ENCODE data around the gene TJP1.
"Not testable (repeated sequence)": the region's sequence is repeated elsewhere in the genome, so short reads cannot be mapped to it uniquely, and the experiment has no call there.

TJP1 gene

DNA sequence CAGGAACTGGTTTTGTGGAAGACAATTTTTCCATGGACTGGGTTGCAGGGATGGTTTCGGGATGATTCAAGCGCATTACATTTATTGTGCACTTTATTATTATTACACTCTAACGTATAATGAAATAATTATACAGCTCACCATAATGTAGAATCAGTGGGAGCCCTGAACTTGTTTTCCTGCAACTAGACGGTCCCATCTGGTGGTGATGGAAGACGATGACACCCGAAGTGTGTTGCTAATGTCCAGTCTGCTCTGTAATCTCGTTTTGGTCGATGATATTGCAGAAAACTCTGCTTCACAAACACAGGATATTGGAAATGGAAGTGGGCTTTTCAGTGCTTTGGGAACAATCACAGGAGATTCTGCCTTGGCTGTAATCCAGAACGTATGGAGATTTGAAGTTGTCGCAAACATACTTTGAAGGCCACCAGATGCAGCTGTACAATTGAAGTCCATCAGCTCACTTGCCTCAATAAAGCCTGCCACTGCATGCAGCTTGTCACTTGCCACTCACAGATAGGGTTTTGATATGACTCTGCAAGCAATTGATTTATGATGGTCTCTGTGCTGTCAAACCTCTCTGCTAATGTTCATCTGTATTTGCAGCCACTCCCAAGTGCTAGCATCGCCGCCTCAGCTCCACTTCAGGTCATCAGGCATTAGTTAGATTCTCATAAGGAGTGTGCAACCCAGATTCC is 141.7 kb downstream of the TJP1 start:
- DNase-seq, result peak in 2 of 3 experiments; percentile 21 to 53

DNA sequence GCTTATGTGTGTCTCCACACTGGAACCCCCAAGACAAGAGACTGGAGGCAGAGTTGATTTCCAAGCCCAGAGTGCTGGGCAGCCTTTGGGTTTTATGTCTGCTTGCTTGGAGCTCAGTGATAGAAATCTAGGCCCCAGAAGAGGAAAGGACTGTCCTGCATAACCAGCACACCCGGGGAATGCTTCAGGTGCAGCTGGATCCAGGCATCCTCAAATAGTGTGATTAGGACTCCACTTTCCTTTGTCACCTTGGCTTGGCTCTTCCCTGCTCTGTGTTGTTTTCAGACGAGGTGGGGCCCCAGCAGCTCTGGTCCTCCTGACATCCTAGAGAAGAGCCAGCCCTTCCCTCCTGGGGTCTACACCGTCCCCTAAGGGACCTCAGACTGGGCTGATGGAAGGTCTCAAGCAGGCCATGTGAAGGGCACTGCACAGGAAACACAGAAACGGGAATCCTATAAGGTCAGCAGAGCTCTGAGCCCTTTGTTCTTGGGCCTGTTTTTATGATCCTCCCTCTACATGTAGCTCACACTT is 143.7 kb downstream of the TJP1 start:
- DNase-seq, result no peak

DNA sequence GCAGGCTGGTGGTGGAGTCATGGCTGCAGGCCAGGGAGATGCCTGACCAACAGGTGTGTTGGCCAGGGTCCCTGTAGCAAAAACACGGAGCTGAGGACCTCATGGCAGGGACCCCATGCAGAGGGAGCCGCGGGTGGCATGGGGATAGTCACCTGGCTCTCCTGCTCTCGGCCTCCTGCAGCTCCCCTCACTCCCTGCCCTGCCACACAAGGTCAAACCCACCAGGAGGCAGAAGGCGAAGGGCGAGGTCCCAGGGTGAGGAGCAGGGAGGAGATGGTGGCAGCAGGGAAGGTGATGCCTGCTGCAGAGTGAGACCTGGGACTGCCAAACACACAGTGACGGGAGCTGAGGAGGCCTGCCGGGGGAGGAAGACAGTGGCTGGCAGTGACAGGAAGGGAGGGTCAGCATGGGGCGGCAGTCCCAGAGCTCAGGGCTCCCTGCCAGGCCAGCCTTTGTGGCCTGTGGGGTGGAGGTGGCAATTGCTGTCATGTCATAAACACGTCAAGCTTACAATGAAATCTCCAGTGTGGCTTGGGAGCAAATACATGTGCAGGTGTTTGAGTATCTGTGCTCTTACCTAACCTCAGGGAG is 144.3 kb downstream of the TJP1 start:
- DNase-seq, result peak in 2 of 3 experiments; percentile 82 to 92

DNA sequence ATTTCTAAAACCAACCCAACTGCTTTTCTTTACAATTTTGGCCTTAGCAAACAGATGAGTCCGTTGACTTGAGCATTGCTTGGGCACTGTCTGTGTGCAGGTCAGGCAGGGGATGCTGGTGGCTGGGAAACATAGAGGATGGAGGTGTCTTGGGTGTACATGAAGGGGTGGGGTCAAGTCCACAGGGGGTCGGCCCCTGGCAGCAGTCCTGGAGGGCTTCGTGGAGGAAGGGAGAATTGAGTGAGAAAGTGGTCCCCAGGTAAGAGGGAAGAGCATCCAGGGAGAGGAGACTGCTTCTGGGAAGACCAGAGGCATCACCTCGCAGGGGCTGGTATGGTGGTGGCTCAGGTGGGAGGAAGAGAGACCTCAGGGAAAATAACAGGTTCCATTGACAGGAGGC is 144.8 kb downstream of the TJP1 start:
- DNase-seq, result no peak

DNA sequence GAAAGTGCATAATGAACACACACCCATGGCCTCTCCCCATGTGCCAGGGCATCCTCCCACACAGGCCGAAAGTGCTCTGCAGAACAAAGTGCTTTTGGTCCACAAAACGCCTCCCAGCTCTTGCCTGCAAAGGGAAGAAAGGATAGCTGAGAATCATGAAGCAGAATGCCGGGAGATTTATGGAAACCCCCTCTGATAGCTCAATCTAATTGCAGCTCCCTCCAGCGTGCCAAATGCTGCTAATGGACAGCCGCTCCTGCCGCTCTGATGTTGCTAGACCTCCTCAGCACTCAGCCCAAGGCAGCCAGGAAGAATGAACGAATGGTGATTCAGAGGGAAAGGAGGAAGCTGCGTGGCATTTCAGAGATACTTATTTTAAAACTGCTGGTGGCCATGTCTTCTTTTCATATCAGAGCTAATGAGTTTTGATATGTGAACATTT is 145.3 kb downstream of the TJP1 start:
- DNase-seq, result peak in 1 of 3 experiments; percentile 25

DNA sequence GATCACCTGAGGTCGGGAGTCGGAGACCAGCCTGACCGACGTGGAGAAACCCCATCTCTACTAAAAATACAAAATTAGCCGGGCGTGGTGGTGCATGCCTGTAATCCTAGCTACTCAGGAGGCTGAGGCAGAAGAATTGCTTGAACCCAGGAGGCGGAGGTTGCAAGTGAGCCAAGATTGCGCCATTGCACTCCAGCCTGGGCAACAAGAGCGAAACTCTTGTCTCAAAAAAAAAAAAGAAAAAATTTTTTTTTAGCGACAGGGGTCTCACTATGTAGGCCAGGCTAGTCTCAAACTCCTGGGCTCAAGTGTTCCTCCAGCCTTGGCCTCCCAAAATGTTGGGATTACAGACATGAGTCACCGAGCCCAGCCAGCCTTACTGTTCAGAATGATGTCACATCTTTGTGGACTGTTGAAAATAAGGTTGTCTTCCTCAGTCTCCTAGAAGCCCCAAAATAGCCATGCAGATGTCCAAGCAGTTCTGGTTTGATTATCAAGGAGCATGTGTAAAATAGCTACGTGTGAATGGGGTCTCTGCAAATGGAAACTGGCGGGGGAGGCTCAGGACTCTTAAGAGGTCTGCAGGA is 145.8 kb downstream of the TJP1 start:
- not testable (repeated sequence) for DNase-seq

DNA sequence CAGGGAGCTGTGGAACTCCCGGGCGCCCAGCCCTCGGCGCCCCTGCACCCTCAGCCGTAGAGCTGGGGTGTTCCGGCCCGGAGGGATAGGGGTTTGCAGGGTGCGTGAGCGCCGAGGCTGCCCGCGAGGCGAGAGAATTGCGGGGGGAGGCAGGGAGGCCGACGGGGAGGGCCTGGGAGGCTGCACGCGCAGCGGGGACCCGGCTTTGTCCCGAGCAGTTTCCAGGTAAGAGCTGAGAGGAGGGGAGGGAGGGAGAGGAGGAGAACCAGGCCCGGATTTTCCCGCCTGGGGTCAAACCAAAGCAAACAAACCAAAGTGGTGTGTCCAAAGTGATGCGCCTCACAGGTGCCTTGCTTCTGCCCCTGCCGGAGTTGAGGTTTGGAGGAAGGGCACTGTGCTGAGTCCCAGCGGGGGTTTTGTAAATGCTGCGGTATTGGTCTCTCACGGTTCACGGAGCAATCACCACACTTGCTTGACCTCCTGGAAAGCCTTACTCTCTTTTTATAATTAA is 146.4 kb downstream of the TJP1 start:
- no peak for DNase-seq

DNA sequence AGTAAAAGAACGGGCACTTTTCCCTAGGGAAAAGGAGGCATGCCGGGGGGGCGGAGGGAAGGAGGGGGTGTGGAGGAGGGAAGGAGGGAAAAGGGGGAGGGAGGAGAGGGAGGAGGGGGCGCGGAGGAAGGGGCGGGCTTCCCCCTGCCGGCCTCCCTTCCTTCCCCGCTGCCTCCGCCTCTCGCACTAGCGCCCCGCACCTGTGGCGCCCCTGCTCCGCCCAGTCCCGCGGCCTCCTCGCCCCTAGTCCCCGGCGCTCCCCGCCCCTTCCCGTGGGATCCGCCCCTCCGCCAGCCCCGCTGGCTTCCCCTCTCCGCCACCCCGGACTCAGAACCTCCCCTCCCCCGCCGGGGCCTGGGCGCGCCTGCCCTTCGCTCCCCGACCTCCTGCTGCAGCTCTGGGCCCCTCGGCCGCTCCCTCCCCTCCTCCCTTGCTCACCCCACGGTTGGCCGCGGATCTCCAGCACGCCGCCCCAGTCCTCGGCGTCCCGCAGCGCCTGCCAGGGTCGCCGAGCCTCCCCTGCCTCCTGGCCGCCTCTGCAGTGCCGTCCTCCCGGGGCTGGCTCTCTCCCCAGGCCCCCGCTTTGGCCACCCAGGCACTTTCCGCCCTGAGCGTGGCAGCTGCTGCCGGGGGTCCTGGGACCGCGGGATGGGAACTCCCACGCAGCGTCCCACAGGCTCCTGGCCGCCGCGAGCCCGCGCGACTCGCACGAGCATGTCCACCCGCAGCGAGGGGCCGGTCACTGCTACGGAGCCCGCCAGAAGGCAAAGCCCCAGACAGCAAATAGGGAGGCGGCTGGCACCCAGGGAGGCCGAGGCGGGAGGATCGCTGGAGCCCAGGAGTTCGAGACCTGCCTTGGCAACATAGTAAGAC is 147.4 kb downstream of the TJP1 start:
- DNase-seq, result no peak

DNA sequence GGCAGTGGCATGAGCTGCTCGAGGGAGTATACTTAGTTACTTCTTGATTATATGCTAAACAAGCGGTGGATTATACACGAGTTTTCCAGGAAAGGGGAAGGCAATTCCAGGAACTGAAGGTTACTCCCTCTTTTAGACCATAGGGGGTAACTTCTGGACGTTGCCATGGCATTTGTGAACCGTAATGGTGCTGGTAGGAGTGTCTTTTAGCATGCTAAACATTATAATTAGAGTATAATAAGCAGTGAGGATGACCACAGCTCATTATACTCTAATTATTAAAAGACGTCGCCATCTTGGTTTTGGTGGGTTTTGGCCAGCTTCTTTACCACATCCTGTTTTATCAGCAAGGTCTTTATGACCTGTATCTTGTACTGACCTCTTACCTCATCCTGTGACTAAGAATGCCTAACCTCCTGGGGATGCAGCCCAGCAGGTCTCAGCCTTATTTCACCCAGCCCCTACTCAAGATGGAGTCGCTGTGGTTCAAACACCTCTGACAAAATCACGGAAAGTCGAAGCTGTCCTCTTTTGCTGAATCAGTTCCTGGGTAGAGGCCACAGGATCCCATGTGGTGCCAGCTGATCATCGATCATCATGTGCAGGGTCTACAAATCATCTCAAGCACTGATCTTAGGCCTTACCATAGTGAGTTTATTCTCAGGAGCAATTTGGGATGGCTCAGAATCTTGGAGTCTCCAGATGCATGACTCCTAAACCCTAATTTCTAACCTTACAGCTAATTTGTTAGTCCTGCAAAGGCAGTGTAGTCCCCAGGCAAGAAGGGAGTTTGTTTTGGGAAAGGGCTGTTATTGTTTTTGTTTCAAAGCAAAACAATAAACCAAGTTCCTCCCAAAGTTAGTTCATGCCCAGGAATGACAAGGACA is 149.1 kb downstream of the TJP1 start:
- no peak for DNase-seq

DNA sequence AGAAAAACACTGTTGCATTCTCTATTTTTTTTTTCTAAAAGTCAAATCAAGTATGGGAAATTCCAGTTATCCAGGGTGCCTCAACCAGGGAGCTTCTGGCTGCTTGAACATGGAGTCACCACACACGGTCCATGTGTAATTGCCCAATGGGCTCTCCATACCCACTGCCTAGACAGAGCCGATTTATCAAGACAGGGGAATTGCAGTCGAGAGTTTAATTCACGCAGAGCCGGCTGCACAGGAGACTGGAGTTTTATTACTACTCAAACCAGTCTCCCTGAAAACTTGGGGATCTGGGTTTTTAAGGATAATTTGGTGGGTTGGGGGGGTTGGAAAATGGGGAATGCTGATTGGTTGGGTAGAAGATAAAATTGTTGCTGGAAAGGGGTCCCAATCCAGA is 149.8 kb downstream of the TJP1 start:
- no peak for DNase-seq

DNA sequence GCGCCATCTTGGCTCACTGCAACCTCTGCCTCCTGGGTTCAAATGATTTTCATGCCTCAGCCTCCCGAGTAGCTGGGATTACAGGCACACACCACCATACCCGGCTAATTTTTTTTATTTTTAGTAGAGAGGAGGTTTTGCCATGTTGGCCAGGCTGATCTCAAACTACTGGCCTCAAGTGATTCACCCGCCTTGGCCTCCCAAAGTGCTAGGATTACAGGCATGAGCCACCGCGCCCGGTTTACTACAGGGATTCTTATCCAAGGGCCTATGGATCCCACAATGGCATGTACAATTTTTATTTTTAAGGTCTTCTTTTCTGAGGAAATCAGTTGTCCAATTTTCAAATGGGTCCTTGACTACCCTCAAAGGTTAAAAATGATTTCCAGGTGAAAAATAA is 150.2 kb downstream of the TJP1 start:
- DNase-seq, result not testable (repeated sequence)

DNA sequence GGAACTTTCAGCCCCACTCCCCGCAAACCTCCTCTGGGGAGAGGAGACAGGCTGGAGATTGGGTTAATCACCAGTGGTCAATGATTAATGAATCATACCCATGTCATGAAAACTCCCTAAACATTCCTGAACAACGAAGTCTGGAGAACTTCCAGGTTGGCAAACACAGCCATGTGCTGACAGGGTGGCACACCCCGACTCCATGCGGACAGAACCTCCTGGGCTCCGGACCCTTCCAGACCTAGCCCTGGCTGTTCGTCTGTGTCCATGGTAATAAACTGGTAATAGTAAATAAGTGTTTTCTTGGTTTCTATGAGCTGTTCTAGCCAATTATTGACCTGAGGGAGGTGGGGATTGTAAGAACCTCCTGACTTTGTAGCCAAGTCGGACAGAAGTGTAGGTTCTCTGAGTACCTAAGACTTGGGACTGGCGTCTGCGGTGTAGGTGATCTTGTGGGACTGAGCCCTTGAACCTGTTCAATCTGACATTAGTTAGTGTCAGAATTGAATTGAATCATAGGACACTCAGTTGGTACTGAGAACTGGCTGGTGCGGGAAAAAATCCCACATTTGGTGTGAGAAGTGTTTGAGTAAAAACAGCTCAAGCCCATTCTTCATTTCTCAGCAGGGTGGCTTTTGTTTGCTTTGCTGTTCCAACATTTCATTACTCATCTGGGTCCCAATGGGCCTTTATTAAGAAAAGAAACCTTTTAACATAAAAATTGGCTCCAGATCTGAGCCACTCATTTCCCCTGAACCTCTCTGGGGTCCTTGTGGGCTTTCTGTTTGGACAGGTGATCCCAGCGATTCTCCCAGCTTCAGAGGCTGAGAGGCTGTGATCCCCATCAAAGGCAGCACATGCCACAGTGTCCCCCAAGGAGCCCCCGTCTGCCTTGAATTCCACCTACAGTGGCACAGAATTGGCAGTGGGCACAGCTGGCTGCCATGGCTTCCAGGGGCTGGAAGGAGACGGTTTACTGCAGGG is 151.0 kb downstream of the TJP1 start:
- DNase-seq, result peak in 2 of 3 experiments; percentile 9 to 40

DNA sequence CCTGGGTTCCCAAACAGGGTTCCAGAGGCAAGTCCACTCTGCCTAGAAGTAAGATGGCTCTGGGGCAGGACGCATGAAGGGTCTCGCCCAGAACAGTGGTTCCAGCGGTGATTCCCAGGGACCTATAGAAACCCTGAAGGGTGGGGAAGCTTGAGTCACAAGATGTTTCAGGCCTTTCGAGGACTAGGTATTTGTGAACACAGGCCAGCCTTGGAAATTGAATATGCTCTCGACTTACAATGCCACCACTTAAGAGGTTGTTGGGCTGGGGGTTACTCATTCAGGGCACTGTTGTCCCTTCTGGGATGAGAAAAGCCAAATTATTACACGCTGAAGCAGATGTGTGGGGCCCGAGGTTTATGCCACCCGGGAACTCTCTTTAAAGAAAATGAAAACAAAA is 152.0 kb downstream of the TJP1 start:
- DNase-seq, result no peak

DNA sequence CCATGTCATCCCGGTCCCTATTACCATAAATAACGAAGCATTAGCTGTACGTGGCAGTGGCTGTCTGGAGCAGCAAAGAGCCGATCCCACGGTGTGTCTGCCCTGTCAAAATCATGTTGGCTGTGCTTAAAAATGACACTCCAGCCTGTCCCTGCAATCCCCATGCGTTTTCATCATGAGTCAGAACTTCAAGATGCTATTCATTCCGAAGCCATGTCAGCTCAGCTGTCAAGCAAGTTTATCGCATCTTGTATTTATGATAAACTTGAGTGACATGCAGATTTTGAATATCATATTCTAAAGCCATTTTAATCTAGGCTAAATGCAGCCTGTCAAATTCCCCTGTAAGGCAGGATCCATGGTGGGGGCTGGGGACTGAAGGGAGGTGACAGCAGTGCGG is 152.4 kb downstream of the TJP1 start:
- DNase-seq, result no peak

DNA sequence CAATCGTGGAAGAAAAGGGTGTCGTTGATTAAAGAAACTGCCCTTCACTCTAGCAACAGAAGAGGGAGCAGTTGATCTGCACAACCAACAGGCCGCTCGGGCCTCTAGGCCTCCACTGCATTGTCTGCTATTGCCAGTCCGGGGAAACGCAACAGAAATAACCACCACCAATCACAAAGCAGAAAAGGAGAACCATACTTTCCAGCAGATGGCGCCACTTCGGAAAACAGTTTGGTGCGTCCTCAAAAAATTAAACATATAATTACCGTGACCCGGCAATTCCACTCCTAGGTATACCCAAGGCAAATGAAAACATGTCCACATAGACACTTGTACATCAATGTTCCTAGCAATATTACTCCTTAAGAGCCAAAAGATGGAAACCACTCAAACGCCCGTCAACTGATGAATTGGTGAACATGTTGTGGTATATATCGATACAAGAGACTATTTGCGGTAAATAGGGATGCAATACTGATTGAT is 154.1 kb downstream of the TJP1 start:
- DNase-seq, result peak in 2 of 3 experiments; percentile 15 to 60

DNA sequence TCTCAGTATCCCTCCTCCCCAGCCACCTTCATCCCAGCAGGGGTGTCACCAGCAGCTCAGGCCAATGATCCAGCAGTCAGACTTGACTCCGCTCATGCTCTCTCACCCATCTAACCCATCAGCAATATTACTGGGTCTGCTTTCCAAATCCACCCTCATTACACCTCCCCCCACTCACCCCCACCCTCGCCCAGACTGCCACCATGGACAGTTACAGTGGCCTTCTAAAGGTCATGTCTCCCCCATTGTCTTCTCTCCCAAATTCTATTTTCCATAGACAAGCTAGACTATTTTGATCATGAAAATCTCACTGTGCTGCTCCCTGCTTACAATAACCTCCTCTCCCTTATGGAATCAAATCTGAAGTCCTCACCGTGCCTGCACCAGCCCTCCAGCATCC is 156.0 kb downstream of the TJP1 start:
- no peak for DNase-seq

DNA sequence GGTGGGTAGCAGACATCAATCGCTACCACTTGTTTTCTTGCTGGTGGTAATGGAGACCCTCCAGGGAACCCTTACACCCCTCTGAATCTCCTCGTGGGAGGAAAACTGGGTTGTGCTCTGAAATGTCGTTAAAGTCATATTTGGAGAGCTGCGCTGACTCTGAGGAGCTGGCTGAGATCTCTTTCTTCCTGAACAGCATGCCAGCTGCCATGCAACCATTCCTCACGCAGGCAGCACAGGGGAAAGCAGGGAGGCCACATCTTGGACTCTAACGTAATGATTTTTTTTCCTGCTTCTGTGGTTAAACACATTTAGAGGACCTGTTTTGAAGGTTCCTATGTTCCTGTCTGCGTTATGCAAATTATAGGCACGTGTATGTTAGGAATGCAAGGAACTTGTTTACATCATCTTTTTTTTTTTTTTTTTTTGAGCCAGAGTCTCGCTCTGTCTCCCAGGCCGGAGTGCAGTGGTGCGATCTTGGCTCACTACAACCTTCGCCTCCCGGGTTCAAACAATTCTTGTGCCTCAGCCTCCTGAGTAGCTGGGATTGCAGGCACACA is 156.7 kb downstream of the TJP1 start:
- no peak for DNase-seq

DNA sequence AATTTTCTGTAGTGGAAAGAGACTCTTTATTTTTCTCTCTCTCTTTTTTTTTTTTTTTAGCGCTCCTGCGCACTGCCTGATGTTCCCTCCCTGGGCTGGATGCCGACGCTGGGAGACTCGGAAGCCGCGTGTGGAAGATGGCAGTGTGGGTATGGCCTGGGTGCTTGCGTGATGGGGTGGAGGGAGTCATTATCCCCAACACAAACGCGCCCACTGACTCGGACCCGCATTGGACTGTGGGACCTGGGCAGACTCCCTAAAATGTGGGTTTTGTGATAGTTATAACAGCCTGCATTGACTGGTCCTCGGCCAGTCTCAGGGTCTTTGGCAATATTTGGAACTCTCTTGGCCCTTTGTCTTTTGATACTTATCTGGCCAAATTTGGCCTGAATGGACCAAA is 157.9 kb downstream of the TJP1 start:
- DNase-seq, result no peak

DNA sequence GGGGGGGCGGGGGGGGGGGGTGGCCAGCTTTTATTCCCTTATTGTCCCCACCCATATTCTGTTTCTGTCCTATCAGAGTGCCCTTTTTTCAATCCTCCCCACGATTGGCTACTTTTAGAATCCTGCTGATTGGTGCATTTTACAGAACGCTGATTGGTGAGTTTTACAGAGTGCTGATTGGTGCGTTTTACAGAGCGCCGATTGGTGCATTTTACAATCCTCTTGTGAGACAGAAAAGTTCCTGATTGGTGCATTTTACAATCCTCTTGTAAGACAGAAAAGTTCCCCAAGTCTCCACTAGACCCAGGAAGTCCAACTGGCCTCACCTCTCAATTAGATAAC is 164.8 kb downstream of the TJP1 start:
- DNase-seq, result not testable (repeated sequence)
